WERI-Rb-1 (cell line): ENCODE data around the gene S100A6.

Experiments used
- DNase-seq: peaks from one replicate; pipeline ENCODE4 v3.0.0-alpha.2; 2020
- H3K27ac ChIP-seq: fragments of 250-450 bp; sonication (Bioruptor Pico); 2 replicates; pipeline ENCODE4 v1.5.1; 2020; ENCODE audit warnings: mild to moderate bottlenecking, moderate library complexity
- H3K27me3 ChIP-seq: fragments of 250-450 bp; sonication (Bioruptor Pico); 2 replicates; pipeline ENCODE4 v1.5.1; 2021; ENCODE audit warnings: mild to moderate bottlenecking, low read depth, moderate library complexity; ENCODE audit not compliant: insufficient read depth, severe bottlenecking
- H3K36me3 ChIP-seq: fragments of 250-450 bp; sonication (Bioruptor Pico); 2 replicates; pipeline ENCODE4 v1.5.1; 2020; ENCODE audit warnings: mild to moderate bottlenecking, moderate library complexity
- H3K4me3 ChIP-seq: 2 replicates; pipeline ENCODE4 v1.5.1; 2011; ENCODE audit warnings: low read depth, mild to moderate bottlenecking, control low read depth, low read length
- H3K9me3 ChIP-seq: fragments of 250-450 bp; sonication (Bioruptor Pico); 2 replicates; pipeline ENCODE4 v1.5.1; 2021; ENCODE audit warnings: mild to moderate bottlenecking, moderate library complexity; ENCODE audit not compliant: severe bottlenecking
- TF ChIP-seq, protein P1 (sequence below): IDR thresholded peaks from 2 replicates; pipeline ENCODE4 v1.5.1; 2011; ENCODE audit warnings: low read depth, mild to moderate bottlenecking, control low read depth, inconsistent platforms, low read length

Gene S100A6

DNA sequence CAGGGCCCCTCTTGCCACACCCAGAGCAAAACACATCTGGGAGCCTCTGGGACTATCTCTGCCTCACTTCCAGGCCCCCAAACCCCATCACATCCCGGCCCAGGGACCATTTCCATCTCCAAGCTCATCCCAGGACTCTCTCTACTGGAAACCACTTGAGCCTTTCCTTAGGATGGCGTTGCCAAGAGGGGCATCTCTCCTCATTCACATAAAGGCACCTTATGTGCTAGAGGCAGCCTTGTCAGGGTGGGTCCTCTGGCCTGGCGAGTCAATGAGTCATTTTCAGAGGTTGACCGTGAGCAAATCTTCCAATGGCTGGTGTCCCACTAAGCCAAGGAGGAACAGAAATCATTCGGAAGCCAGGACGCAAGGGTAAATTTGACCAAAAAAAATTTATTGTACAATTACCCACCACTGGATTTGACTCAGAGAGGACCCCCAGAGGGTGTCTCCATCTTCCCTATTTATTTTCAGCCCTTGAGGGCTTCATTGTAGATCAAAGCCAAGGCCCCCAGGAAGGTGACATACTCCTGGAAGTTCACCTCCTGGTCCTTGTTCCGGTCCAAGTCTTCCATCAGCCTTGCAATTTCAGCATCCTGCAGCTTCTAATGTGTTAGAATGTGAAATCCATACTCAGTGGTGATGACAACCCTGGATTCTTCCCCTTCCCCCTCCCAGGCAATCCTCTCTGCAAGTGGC is 1.4 kb downstream of the S100A6 start:
- peak overlapping the region; percentile 81 for H3K27ac ChIP-seq
- H3K27me3 ChIP-seq: no peaks in the 10 kb centered on the region
- DNase-seq: no peak
- H3K9me3 ChIP-seq: no peaks in the 10 kb centered on the region
- no peaks in the 10 kb centered on the region for H3K36me3 ChIP-seq
- TF ChIP-seq, protein P1, sequence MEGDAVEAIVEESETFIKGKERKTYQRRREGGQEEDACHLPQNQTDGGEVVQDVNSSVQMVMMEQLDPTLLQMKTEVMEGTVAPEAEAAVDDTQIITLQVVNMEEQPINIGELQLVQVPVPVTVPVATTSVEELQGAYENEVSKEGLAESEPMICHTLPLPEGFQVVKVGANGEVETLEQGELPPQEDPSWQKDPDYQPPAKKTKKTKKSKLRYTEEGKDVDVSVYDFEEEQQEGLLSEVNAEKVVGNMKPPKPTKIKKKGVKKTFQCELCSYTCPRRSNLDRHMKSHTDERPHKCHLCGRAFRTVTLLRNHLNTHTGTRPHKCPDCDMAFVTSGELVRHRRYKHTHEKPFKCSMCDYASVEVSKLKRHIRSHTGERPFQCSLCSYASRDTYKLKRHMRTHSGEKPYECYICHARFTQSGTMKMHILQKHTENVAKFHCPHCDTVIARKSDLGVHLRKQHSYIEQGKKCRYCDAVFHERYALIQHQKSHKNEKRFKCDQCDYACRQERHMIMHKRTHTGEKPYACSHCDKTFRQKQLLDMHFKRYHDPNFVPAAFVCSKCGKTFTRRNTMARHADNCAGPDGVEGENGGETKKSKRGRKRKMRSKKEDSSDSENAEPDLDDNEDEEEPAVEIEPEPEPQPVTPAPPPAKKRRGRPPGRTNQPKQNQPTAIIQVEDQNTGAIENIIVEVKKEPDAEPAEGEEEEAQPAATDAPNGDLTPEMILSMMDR: no peak
- no peak overlapping the region for H3K4me3 ChIP-seq

- peak; percentile 85 for DNase-seq
- H3K4me3 ChIP-seq: peak overlapping the region; percentile 21
- TF ChIP-seq, protein P1: no peak
- no peaks in the 10 kb centered on the region for H3K9me3 ChIP-seq
- no peaks in the 10 kb centered on the region for H3K27me3 ChIP-seq
- peak overlapping the region; percentile 81 for H3K27ac ChIP-seq
- no peaks in the 10 kb centered on the region for H3K36me3 ChIP-seq
Measured at GRCh38 chr1:153533689-153534201, 2.0 kb downstream of the S100A6 start.

GRCh38 chr1:153532769-153533599 is 2.8 kb downstream of the S100A6 start:
- TF ChIP-seq, protein P1: peak; percentile 96
- Histone ChIP-seq H3K4me3 (peak overlapping the region; percentile 21), H3K36me3 (no peaks in the 10 kb centered on the region), H3K9me3 (no peaks in the 10 kb centered on the region), H3K27ac (peak overlapping the region; percentile 81), H3K27me3 (no peaks in the 10 kb centered on the region)
- DNase-seq: peak; percentile 99

- H3K4me3 ChIP-seq: no peak overlapping the region
- TF ChIP-seq, protein P1: no peak
- H3K9me3 ChIP-seq: no peaks in the 10 kb centered on the region
- H3K36me3 ChIP-seq: no peaks in the 10 kb centered on the region
- peak; percentile 71 for DNase-seq
- no peaks in the 10 kb centered on the region for H3K27me3 ChIP-seq
- peak overlapping the region; percentile 81 for H3K27ac ChIP-seq
Measured at GRCh38 chr1:153532181-153532580, 3.6 kb downstream of the S100A6 start.

DNA sequence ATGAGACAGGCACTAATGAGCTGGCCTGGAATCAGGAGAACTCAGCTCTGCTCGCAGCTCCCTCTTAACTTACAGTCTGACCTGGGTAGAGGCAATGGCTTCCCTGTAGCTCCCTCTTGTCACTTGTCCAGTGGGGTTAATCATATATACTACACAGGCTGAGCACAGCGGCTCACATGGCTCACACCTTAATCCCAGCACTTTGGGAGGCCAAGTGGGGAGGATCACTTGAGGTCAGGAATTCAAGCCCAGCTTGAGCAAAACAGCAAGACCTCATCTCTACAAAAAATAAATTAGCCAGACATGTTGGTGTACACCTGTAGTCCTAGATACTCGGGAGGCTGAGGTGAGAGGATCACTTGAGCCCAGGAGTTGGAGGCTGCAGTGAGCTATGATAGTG is 4.2 kb downstream of the S100A6 start:
- TF ChIP-seq, protein P1: no peak
- no peaks in the 10 kb centered on the region for H3K27me3 ChIP-seq
- H3K9me3 ChIP-seq: no peaks in the 10 kb centered on the region
- DNase-seq: peak; percentile 71
- no peak overlapping the region for H3K4me3 ChIP-seq
- peak overlapping the region; percentile 81 for H3K27ac ChIP-seq
- H3K36me3 ChIP-seq: no peaks in the 10 kb centered on the region
